Panc1 (cell line): ENCODE measurements around the gene SULT2B1.

Experiments used
- CTCF ChIP-seq: fragments of 450-650 bp; IDR thresholded peaks from 2 replicates; pipeline ENCODE4 v1.5.1; 2017; ENCODE audit warnings: mild to moderate bottlenecking
- POLR2AphosphoS5 ChIP-seq: IDR thresholded peaks from 2 replicates; pipeline ENCODE4 v1.6.1; 2012; ENCODE audit warnings: mild to moderate bottlenecking, low read depth, low read length, moderate library complexity
- TF ChIP-seq, protein P1 (sequence below), 2 experiments: IDR thresholded peaks; 2 replicates each; pipeline ENCODE4 v1.6.1; 2011 to 2012; ENCODE audit warnings: low read depth in 2 of 2, control low read depth in 1 of 2, low read length in 1 of 2, mild to moderate bottlenecking in 1 of 2, moderate library complexity in 1 of 2; ENCODE audit not compliant: insufficient read depth in 1 of 2

GRCh38 chr19:48569814-48570213 is 17.8 kb downstream of the SULT2B1 start:
- TF ChIP-seq CTCF (no peak), POLR2AphosphoS5 (no peak)
- TF ChIP-seq, protein P1, sequence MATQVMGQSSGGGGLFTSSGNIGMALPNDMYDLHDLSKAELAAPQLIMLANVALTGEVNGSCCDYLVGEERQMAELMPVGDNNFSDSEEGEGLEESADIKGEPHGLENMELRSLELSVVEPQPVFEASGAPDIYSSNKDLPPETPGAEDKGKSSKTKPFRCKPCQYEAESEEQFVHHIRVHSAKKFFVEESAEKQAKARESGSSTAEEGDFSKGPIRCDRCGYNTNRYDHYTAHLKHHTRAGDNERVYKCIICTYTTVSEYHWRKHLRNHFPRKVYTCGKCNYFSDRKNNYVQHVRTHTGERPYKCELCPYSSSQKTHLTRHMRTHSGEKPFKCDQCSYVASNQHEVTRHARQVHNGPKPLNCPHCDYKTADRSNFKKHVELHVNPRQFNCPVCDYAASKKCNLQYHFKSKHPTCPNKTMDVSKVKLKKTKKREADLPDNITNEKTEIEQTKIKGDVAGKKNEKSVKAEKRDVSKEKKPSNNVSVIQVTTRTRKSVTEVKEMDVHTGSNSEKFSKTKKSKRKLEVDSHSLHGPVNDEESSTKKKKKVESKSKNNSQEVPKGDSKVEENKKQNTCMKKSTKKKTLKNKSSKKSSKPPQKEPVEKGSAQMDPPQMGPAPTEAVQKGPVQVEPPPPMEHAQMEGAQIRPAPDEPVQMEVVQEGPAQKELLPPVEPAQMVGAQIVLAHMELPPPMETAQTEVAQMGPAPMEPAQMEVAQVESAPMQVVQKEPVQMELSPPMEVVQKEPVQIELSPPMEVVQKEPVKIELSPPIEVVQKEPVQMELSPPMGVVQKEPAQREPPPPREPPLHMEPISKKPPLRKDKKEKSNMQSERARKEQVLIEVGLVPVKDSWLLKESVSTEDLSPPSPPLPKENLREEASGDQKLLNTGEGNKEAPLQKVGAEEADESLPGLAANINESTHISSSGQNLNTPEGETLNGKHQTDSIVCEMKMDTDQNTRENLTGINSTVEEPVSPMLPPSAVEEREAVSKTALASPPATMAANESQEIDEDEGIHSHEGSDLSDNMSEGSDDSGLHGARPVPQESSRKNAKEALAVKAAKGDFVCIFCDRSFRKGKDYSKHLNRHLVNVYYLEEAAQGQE (IDR thresholded peaks at IDR 0.05; ENCODE audit: insufficient read depth in 1 of 2, low read depth in 2 of 2, low read length in 1 of 2) = no peak
